Left lung (tissue), 10 donors: ENCODE measurements around the gene MPRIP. TPM values are rescaled to one million over a fixed set of nuclear protein-coding genes. Genes with fewer than 3 reads are reported as not detected.

ENCODE experiments used
- ATAC-seq: fragments of 200-7000 bp; cut with Tn5 transposase; one replicate; pipeline ENCODE4 v1.9.1; 2020; ENCODE audit warnings: moderate library complexity
- DNase-seq, 4 donors: peaks; one replicate each; pipeline ENCODE4 v3.0.0-alpha.2; 2013 to 2020
- H3K27ac ChIP-seq, 2 donors: fragments of 200-600 bp; sonication (generic) in 1 of 2; one replicate each; pipeline versions ENCODE4 v1.5.0 to v1.8.0; 2020 to 2021
- H3K27me3 ChIP-seq, 2 donors: fragments of 200-600 bp; sonication (generic) in 1 of 2; one replicate each; pipeline versions ENCODE4 v1.5.0 to v1.8.0; 2020 to 2021
- H3K36me3 ChIP-seq, 2 donors: fragments of 200-600 bp; sonication (generic) in 1 of 2; one replicate each; pipeline versions ENCODE4 v1.5.0 to v1.8.0; 2020 to 2021
- H3K4me1 ChIP-seq, 2 donors: fragments of 200-600 bp; one replicate each; pipeline ENCODE4 v1.8.0; 2021
- H3K4me3 ChIP-seq, 2 donors: fragments of 200-600 bp; sonication (generic) in 1 of 2; one replicate each; pipeline versions ENCODE4 v1.5.0 to v1.8.0; 2020 to 2021; ENCODE audit warnings: mild to moderate bottlenecking in 1 of 2
- H3K9me3 ChIP-seq, 2 donors: fragments of 200-600 bp; sonication (generic) in 1 of 2; one replicate each; pipeline versions ENCODE4 v1.5.0 to v1.8.0; 2020 to 2021
- intact Hi-C, 2 donors: fragments of 100-400 bp; cut with DNase I; formaldehyde crosslinking; loops; one replicate each; pipeline versions ENCODE4 v1.11.2 to v1.14.2; 2022
- polyA plus RNA-seq, 6 donors: library from polyadenylated mRNA; unstranded; fragments of 120-200 nt; gene quantifications; one replicate each; pipeline ENCODE4 v1.2.1, GENCODE V29; 2013; ENCODE audit not compliant: insufficient read length in 6 of 6
- total RNA-seq, 2 donors: library from RNA; stranded (reverse); fragmentation: NEBNext Ultra II Directional; extraction: Animal tissue kit (Norgen Biotek cat#: 25700); gene quantifications; one replicate each; pipeline ENCODE4 v1.2.1, GENCODE V29; 2021
- TF ChIP-seq, protein P1 (sequence below), 2 donors: fragments of 200-600 bp; sonication (generic) in 1 of 2; IDR thresholded peaks; one replicate each; pipeline versions ENCODE4 v1.5.0 to v1.8.0; 2021; ENCODE audit warnings: antibody characterized with exemption in 2 of 2
- donor health status: DM: no; HTN: yes; CAD: no.
- donor health status: DM: no; HTN: no; CAD: no.

Gene MPRIP
- total and polyA plus RNA-seq, 8 donors, result 221 to 338 (median 257) TPM

DNA sequence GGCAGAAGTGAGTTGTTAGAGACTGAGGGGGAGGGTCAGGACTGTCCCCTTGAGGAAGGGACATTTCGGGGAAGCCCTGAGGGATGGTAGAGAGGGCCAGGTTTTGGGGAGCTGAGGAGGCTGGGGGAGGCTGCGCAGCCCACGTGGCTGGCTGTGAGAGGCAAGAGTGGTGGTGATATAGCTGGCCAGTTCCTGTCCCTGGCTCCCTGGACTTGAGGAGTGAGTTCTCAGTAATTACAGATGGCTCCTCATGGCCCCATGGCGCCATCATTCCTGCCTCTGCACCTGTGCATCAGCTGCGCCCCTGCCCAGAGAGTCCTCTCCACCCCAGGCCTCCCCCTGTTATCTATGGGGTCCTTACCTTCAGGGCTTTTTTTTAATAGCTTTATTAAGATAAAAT is 30.3 kb downstream of the MPRIP start:
- Histone ChIP-seq H3K9me3 (no peaks in the 10 kb centered on the region), H3K36me3 (peaks cover 0 to 29% of the 10 kb centered on the region in 2 donors), H3K4me1 (peaks cover 18 to 37% of the 10 kb centered on the region in 2 donors), H3K4me3 (no peak overlapping the region), H3K27ac (no peak overlapping the region), H3K27me3 (no peaks in the 10 kb centered on the region)
- intact Hi-C loops, result no loop called here
- ATAC-seq (no peak), DNase-seq (peak in 1 of 4 donors; percentile 10)
- TF ChIP-seq, protein P1, sequence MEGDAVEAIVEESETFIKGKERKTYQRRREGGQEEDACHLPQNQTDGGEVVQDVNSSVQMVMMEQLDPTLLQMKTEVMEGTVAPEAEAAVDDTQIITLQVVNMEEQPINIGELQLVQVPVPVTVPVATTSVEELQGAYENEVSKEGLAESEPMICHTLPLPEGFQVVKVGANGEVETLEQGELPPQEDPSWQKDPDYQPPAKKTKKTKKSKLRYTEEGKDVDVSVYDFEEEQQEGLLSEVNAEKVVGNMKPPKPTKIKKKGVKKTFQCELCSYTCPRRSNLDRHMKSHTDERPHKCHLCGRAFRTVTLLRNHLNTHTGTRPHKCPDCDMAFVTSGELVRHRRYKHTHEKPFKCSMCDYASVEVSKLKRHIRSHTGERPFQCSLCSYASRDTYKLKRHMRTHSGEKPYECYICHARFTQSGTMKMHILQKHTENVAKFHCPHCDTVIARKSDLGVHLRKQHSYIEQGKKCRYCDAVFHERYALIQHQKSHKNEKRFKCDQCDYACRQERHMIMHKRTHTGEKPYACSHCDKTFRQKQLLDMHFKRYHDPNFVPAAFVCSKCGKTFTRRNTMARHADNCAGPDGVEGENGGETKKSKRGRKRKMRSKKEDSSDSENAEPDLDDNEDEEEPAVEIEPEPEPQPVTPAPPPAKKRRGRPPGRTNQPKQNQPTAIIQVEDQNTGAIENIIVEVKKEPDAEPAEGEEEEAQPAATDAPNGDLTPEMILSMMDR (IDR thresholded peaks at IDR 0.05), result no peak

DNA sequence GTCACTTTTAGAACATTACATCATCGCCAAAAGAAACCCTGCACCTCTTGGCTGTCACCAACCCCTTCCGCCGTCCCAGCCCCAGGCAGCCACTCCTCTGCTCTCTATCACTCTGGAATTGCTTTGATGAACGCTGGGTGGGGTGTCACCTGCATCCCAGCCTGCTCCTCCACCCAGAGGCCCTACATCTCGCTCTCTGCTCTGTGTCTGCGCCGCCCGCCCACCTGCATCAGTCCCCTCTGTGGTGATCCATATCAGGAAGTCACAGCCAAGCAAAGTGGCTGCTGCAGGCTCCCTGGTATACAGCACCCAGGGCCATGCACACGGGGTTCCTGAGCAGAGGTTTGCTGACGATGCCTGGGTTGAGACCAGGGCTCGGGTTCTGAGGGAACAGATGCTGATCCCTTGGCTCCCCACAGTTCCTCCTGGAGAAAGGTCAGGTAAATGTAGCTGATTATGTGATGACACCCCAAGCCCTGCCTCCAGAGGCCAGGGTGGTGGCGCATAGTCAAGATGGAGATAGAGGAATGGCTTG is 30.8 kb downstream of the MPRIP start:
- no peak for ATAC-seq

DNA sequence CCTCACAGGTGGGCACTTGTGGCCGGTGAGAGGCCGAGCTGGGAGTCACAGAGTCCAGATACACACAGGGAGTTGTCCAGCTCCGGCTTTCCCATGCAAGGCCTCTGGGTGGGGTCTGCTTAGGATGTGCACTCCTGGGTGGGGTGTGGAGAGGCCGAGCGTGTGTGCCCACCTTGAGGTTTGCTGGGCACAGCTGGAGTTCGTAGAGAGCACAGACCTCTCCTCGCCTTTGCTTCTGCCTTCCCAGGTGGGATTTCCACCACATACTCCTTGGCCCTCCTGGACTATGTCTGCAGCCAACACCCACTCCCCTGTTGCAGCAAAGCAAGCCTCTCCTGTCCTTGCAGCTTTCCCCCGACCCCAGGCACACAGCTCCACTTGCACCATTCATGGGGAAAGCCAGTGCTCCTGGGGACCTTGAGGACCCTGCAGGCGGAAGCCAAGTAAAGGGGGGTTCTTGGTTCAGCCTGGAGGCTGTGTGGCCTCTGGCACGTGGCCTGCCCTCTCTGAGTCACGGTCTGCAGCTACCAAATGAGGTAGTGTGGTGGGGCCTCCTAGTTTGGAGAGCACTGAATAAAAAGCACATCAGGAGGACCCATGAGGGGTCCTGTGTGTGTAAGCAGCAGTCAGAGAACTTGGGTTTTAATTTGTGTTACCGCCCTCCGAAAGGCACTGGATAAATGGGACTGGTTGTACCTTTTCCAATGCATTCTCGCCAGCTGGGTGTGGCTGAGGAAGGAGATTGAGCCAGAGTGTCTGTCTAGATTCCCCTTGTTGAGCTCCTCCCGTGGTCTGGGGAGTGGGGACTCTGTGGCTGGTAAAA is 31.5 kb downstream of the MPRIP start:
- Histone ChIP-seq H3K27ac (no peak overlapping the region), H3K36me3 (peaks cover 0 to 38% of the 10 kb centered on the region in 2 donors), H3K27me3 (no peaks in the 10 kb centered on the region), H3K4me3 (no peak overlapping the region), H3K9me3 (no peaks in the 10 kb centered on the region), H3K4me1 (peaks cover 24 to 46% of the 10 kb centered on the region in 2 donors)
- TF ChIP-seq, protein P1 (IDR thresholded peaks at IDR 0.05), result no peak
- DNase-seq (peak in 1 of 4 donors; percentile 30), ATAC-seq (no peak)
- intact Hi-C loops, result no loop called here

More for the DNA sequence above, 30.8 kb downstream of the MPRIP start:
- H3K4me1 ChIP-seq, result peaks cover 21 to 40% of the 10 kb centered on the region in 2 donors
- no peaks in the 10 kb centered on the region for H3K9me3 ChIP-seq
- intact Hi-C loops, result no loop called here
- peaks cover 0 to 35% of the 10 kb centered on the region in 2 donors for H3K36me3 ChIP-seq
- no peak overlapping the region for H3K27ac ChIP-seq
- TF ChIP-seq, protein P1 (IDR thresholded peaks at IDR 0.05), result no peak
- DNase-seq, result peak in 1 of 4 donors; percentile 20
- H3K27me3 ChIP-seq, result no peaks in the 10 kb centered on the region
- H3K4me3 ChIP-seq, result no peak overlapping the region

DNA sequence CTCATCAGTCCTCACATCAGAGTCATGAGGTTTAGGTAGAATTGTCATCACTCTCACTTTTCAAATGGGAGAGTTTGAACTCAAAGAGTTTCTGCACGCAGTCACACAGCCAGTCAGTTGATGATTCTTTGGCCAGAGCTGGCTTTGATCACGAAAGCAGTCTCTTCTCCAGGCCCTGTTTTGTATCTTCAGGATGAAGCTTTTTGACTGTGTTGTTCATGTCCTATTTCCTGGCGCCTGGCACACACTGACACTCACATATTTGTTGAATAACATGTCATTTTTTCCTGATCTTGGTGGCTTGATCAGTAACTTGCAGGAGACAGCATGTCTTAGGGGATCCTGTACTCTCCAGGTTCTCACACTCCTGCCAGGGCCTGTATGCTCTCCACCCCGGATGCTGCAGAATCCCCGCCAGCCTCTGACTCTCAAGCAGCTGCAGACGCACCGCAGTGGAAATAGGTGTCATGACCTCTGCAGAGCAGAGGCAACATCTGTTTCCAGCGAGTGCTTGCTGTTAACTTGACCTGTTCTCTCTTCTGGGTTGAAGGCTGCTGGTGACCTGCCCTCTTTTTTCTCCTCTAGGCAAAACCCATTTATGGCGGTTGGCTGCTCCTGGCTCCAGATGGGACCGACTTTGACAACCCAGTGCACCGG is 33.0 kb downstream of the MPRIP start:
- TF ChIP-seq, protein P1 (IDR thresholded peaks at IDR 0.05), result no peak
- Histone ChIP-seq H3K27me3 (no peaks in the 10 kb centered on the region), H3K4me1 (peaks cover 37 to 60% of the 10 kb centered on the region in 2 donors), H3K27ac (peak overlapping the region; percentile 13 to 39), H3K4me3 (no peak overlapping the region), H3K9me3 (no peaks in the 10 kb centered on the region), H3K36me3 (peaks cover 0 to 44% of the 10 kb centered on the region in 2 donors)
- intact Hi-C loops, result no loop called here
- ATAC-seq, result no peak
- peak in 1 of 4 donors; percentile 32 for DNase-seq

DNA sequence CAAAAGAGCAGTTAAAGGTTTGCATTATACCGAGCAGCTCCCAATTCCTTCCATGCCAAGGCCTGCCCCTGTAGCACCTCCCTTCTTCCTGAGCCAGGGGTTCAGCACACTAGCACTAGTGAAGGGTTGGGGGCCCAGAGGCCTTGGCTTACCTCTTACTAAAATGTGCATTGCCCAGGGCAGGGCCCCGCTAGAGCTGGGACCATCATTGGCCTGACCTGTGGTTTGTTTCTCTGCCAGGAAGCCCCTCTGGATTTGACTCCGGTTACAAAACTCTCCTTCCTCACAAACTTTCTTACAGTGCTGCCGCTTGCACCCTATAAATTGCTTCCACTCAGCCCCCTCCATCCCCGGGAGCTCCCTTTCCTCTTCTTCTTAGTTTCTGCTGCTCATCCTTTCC is 33.8 kb downstream of the MPRIP start:
- DNase-seq, result peak in 1 of 4 donors; percentile 12

More for the DNA sequence above, 33.8 kb downstream of the MPRIP start:
- no peak overlapping the region for H3K4me3 ChIP-seq
- intact Hi-C loops, result no loop called here
- no peaks in the 10 kb centered on the region for H3K9me3 ChIP-seq
- TF ChIP-seq, protein P1 (IDR thresholded peaks at IDR 0.05), result no peak
- H3K36me3 ChIP-seq, result peaks cover 0 to 44% of the 10 kb centered on the region in 2 donors
- no peaks in the 10 kb centered on the region for H3K27me3 ChIP-seq
- no peak for ATAC-seq
- H3K4me1 ChIP-seq, result peaks cover 43 to 68% of the 10 kb centered on the region in 2 donors
- H3K27ac ChIP-seq, result no peak overlapping the region
